Common myeloid progenitor, CD34-positive (primary cell): Measurements from ENCODE around the gene ACSBG1.

Experiments used
- CTCF ChIA-PET: fragments of 350-600 bp; sonication (Branson Sonifier 250); formaldehyde crosslinking; loops from one replicate; lab custom pipeline; 2021; ENCODE audit warnings: antibody characterized with exemption; lab: Charles Lee
- POLR2A ChIA-PET: fragments of 350-600 bp; sonication (Branson Sonifier 250); formaldehyde crosslinking; loops from one replicate; lab custom pipeline; 2021; ENCODE audit warnings: antibody characterized with exemption; lab: Charles Lee
- DNase-seq, 3 donors: peaks; one replicate each; pipeline versions ENCODE4 v3.0.0 to v3.0.0-alpha.2; 2013
- H3K27ac ChIP-seq, 2 experiments: 1 replicate in 1 of 2; 2 replicates in 1 of 2; pipeline ENCODE4 v1.7.0; 2013; ENCODE audit warnings: inconsistent platforms in 2 of 2, low read length in 2 of 2, mild to moderate bottlenecking in 2 of 2, low read depth in 1 of 2, moderate library complexity in 1 of 2; ENCODE audit not compliant: severe bottlenecking in 2 of 2, insufficient read depth in 1 of 2, poor library complexity in 1 of 2
- H3K27me3 ChIP-seq, 5 experiments: replicated peaks in 2 of 5; 1 replicate in 3 of 5; 2 replicates in 2 of 5; pipeline versions ENCODE4 v1.6.1 to v1.7.0; 2013; ENCODE audit warnings: low read length in 4 of 5, mild to moderate bottlenecking in 2 of 5, moderate library complexity in 2 of 5, inconsistent platforms in 1 of 5; ENCODE audit not compliant: insufficient read depth in 5 of 5, control insufficient read depth in 4 of 5
- H3K36me3 ChIP-seq, 4 experiments: 1 replicate in 2 of 4; 2 replicates in 2 of 4; pipeline versions ENCODE4 v1.6.1 to v1.7.0; 2013; ENCODE audit warnings: low read length in 3 of 4, control low read depth in 1 of 4, mild to moderate bottlenecking in 1 of 4; ENCODE audit not compliant: control insufficient read depth in 4 of 4, insufficient read depth in 4 of 4
- H3K4me1 ChIP-seq, 4 experiments: 1 replicate in 3 of 4; 2 replicates in 1 of 4; pipeline versions ENCODE4 v1.6.1 to v1.7.1; 2013; ENCODE audit warnings: low read length in 3 of 4, mild to moderate bottlenecking in 3 of 4, control low read depth in 1 of 4, inconsistent platforms in 1 of 4, moderate library complexity in 1 of 4; ENCODE audit not compliant: control insufficient read depth in 4 of 4, insufficient read depth in 4 of 4; ENCODE audit errors: control extremely low read depth in 1 of 4
- H3K4me3 ChIP-seq, 7 experiments: 1 replicate in 4 of 7; 2 replicates in 3 of 7; pipeline versions ENCODE4 v1.5.1 to v1.7.0; 2013; ENCODE audit warnings: mild to moderate bottlenecking in 7 of 7, low read length in 6 of 7, moderate library complexity in 6 of 7, inconsistent platforms in 2 of 7, low read depth in 2 of 7, control low read depth in 1 of 7; ENCODE audit not compliant: insufficient read depth in 4 of 7, control insufficient read depth in 1 of 7; ENCODE audit errors: extremely low read depth in 1 of 7
- H3K9me3 ChIP-seq, 5 experiments: 1 replicate in 4 of 5; 2 replicates in 1 of 5; pipeline versions ENCODE4 v1.6.1 to v1.7.1; 2013; ENCODE audit warnings: low read length in 4 of 5, mild to moderate bottlenecking in 2 of 5, inconsistent platforms in 1 of 5, low read depth in 1 of 5, moderate library complexity in 1 of 5; ENCODE audit not compliant: control insufficient read depth in 4 of 5, insufficient read depth in 2 of 5; ENCODE audit errors: control extremely low read depth in 1 of 5
- WGBS: methylation state at CpG from one replicate; pipeline ENCODE4 v1.1.5; 2013; ENCODE audit not compliant: insufficient coverage; 5-methylcytosine and 5-hydroxymethylcytosine counted together

Gene ACSBG1

GRCh38 chr15:78212546-78213424 lies 21.6 kb downstream of the ACSBG1 start:
- Histone ChIP-seq H3K27me3 (no peaks in the 10 kb centered on the region), H3K4me3 (no peak overlapping the region), H3K36me3 (no peaks in the 10 kb centered on the region), H3K4me1 (peaks cover 0 to 2% (median under 1%) of the 10 kb centered on the region in 4 experiments), H3K9me3 (no peaks in the 10 kb centered on the region), H3K27ac (no peak overlapping the region)
- ChIA-PET CTCF (interaction anchor here (1.0 to 1.3 kb wide), 2 partner anchors 17 to 28 kb away, joined by 4 read pairs; no protein-coding TSS in a partner anchor), POLR2A (no interaction called here)
- DNase-seq: peak in 2 of 3 donors; percentile 48 to 52
- 88% methylated on average over 16 of the region's 17 CpGs for WGBS

- no peaks in the 10 kb centered on the region for H3K27me3 ChIP-seq
- H3K9me3 ChIP-seq: no peaks in the 10 kb centered on the region
- peaks cover 0 to 2% (median under 1%) of the 10 kb centered on the region in 4 experiments for H3K4me1 ChIP-seq
- no peaks in the 10 kb centered on the region for H3K36me3 ChIP-seq
- no peak overlapping the region for H3K4me3 ChIP-seq
- no peak for DNase-seq
- H3K27ac ChIP-seq: no peak overlapping the region
- ChIA-PET CTCF (interaction anchor here (0.9 to 1.4 kb wide), 6 partner anchors 17 to 80 kb away, joined by 3 to 7 read pairs (median 4); no protein-coding TSS in a partner anchor), POLR2A (interaction anchor here (1.0 kb wide), 1 partner anchor 24 kb away, joined by 3 read pairs; no protein-coding TSS in a partner anchor)
- WGBS: 90% methylated on average over 8 of the region's 10 CpGs
Measured at GRCh38 chr15:78212008-78212407, 22.4 kb downstream of the ACSBG1 start.

GRCh38 chr15:78211189-78211921 lies 23.0 kb downstream of the ACSBG1 start:
- 88% methylated on average over 6 of the region's 12 CpGs for WGBS
- DNase-seq: no peak
- Histone ChIP-seq H3K36me3 (no peaks in the 10 kb centered on the region), H3K4me1 (peaks cover 0 to 2% (median under 1%) of the 10 kb centered on the region in 4 experiments), H3K4me3 (no peak overlapping the region), H3K27ac (no peak overlapping the region), H3K9me3 (no peaks in the 10 kb centered on the region), H3K27me3 (no peaks in the 10 kb centered on the region)
- CTCF ChIA-PET: interaction anchor here (0.9 to 1.4 kb wide), 9 partner anchors 14 to 79 kb away, joined by 3 to 7 read pairs (median 3); no protein-coding TSS in a partner anchor
- POLR2A ChIA-PET: interaction anchor here (1.0 kb wide), 1 partner anchor 24 kb away, joined by 3 read pairs; no protein-coding TSS in a partner anchor

GRCh38 chr15:78210349-78210717 lies 24.0 kb downstream of the ACSBG1 start:
- Histone ChIP-seq H3K9me3 (no peaks in the 10 kb centered on the region), H3K36me3 (no peaks in the 10 kb centered on the region), H3K4me1 (peaks cover 0 to 2% (median under 1%) of the 10 kb centered on the region in 4 experiments), H3K27me3 (no peaks in the 10 kb centered on the region), H3K4me3 (no peak overlapping the region), H3K27ac (no peak overlapping the region)
- ChIA-PET CTCF (interaction anchor here (1.0 to 1.3 kb wide), 3 partner anchors 13 to 17 kb away, joined by 3 to 6 read pairs (median 3); no protein-coding TSS in a partner anchor), POLR2A (no interaction called here)
- WGBS: 83% methylated on average over 2 of the region's 5 CpGs
- DNase-seq: no peak

GRCh38 chr15:78209646-78210348 lies 24.6 kb downstream of the ACSBG1 start:
- WGBS: 81% methylated on average over 8 of the region's 9 CpGs
- no peak for DNase-seq
- POLR2A ChIA-PET: no interaction called here
- H3K4me3 ChIP-seq: no peak overlapping the region
- no peaks in the 10 kb centered on the region for H3K36me3 ChIP-seq
- CTCF ChIA-PET: no interaction called here
- no peak overlapping the region for H3K27ac ChIP-seq
- H3K9me3 ChIP-seq: no peaks in the 10 kb centered on the region
- peaks cover 0 to 2% (median under 1%) of the 10 kb centered on the region in 4 experiments for H3K4me1 ChIP-seq
- H3K27me3 ChIP-seq: no peaks in the 10 kb centered on the region

- Histone ChIP-seq H3K4me1 (peaks cover 0 to 2% (median 2%) of the 10 kb centered on the region in 4 experiments), H3K27ac (no peak overlapping the region)
Measured at GRCh38 chr15:78208887-78209645, 25.3 kb downstream of the ACSBG1 start.

More at GRCh38 chr15:78208887-78209645, 25.3 kb downstream of the ACSBG1 start:
- Histone ChIP-seq H3K27me3 (no peaks in the 10 kb centered on the region), H3K9me3 (no peaks in the 10 kb centered on the region), H3K4me3 (no peak overlapping the region), H3K36me3 (no peaks in the 10 kb centered on the region)
- ChIA-PET CTCF (no interaction called here), POLR2A (no interaction called here)
- no peak for DNase-seq
- WGBS: 96% methylated on average over 17 of the region's 20 CpGs
